Measurements from ENCODE around the gene RAB4B. TPM values are rescaled to one million over a fixed set of nuclear protein-coding genes. Genes with fewer than 3 reads are reported as not detected.

RAB4B gene
- total and polyA plus RNA-seq, 2 of the 13 experiments (the other 11 are each of a cell fraction or from before 2014, with no cell fraction given): 3.3 to 5.4 TPM

DNA sequence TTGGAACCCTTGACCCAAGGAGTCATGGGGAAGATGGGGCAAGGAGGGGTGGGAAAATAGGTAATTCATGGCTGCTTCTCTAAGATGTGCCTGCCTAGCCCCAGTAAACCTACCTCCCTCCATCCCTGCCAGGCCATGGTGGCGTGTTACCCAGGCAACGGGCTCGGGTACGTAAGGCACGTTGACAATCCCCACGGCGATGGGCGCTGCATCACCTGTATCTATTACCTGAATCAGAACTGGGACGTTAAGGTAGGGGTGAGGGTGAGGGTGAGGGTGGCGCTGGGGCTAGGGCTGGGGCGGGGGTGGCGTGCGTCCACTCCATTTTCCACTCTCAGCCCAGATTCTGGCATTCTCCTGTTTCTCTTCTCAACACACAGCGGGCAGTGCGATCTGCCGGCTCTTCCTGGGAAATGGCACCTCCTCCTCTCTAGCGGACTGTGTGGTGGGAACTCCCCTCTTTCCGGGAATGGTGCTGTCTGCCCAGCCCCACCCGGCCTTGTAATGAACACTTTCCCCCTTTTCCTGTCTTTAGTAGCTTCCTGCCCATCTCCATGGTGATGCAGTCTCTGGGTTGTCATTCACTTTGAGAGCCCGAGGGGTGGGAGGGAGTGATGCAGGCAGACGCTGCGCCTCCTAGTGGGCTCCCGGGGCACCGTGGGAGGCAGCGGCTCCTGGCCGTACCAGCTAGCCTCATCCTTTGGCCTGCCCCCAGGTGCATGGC, 28.5 kb downstream of the RAB4B start (continued):
- TF ChIP-seq, protein P1, sequence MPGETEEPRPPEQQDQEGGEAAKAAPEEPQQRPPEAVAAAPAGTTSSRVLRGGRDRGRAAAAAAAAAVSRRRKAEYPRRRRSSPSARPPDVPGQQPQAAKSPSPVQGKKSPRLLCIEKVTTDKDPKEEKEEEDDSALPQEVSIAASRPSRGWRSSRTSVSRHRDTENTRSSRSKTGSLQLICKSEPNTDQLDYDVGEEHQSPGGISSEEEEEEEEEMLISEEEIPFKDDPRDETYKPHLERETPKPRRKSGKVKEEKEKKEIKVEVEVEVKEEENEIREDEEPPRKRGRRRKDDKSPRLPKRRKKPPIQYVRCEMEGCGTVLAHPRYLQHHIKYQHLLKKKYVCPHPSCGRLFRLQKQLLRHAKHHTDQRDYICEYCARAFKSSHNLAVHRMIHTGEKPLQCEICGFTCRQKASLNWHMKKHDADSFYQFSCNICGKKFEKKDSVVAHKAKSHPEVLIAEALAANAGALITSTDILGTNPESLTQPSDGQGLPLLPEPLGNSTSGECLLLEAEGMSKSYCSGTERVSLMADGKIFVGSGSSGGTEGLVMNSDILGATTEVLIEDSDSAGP (CRISPR knock-in tag; IDR thresholded peaks at IDR 0.05; ENCODE audit: borderline replicate concordance): peak; percentile 49; the same call in 1 of the 2 replicates
- TF ChIP-seq KMT2B (CRISPR knock-in tag; IDR thresholded peaks at IDR 0.05) (no peak), SUZ12 (IDR thresholded peaks at IDR 0.05; ENCODE audit: low read depth, low read length) (no peak), HMG20B (CRISPR knock-in tag; conservative IDR thresholded peaks at IDR 0.05) (no peak), SIX4 (CRISPR knock-in tag; IDR thresholded peaks at IDR 0.05) (no peak), ADNP (CRISPR knock-in tag; IDR thresholded peaks at IDR 0.05) (no peak), HNRNPK (IDR thresholded peaks at IDR 0.05; ENCODE audit: low read depth, low read length, poor library complexity, severe bottlenecking) (no peak), SMC3 (IDR thresholded peaks at IDR 0.05; ENCODE audit: low read length) (peak; percentile 32; the same call in 1 of the 2 replicates), ZNF101 (CRISPR knock-in tag; IDR thresholded peaks at IDR 0.05; ENCODE audit: borderline replicate concordance, low read depth) (no peak), GABPA (IDR thresholded peaks at IDR 0.05; ENCODE audit: low read depth, low read length) (no peak), GABPA (CRISPR knock-in tag; IDR thresholded peaks at IDR 0.05; ENCODE audit: low read depth) (no peak), MXI1 (IDR thresholded peaks at IDR 0.05; ENCODE audit: borderline replicate concordance, low read depth, low read length) (0 out of 3 replicates have a peak, but pooled peaks have one; percentile 14), ZNF841 (CRISPR knock-in tag; IDR thresholded peaks at IDR 0.05; ENCODE audit: borderline replicate concordance) (no peak), ZNF556 (CRISPR knock-in tag; IDR thresholded peaks at IDR 0.05; ENCODE audit: borderline replicate concordance) (no peak), SP2 (CRISPR knock-in tag; IDR thresholded peaks at IDR 0.05) (no peak), CBFB (CRISPR knock-in tag; IDR thresholded peaks at IDR 0.05) (no peak)
- TF ChIP-seq, protein P2, sequence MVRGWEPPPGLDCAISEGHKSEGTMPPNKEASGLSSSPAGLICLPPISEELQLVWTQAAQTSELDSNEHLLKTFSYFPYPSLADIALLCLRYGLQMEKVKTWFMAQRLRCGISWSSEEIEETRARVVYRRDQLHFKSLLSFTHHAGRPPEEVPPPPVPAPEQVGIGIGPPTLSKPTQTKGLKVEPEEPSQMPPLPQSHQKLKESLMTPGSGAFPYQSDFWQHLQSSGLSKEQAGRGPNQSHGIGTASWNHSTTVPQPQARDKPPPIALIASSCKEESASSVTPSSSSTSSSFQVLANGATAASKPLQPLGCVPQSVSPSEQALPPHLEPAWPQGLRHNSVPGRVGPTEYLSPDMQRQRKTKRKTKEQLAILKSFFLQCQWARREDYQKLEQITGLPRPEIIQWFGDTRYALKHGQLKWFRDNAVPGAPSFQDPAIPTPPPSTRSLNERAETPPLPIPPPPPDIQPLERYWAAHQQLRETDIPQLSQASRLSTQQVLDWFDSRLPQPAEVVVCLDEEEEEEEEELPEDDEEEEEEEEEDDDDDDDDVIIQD (CRISPR knock-in tag; IDR thresholded peaks at IDR 0.05; ENCODE audit: low read depth): no peak
- TF ChIP-seq, protein P3, sequence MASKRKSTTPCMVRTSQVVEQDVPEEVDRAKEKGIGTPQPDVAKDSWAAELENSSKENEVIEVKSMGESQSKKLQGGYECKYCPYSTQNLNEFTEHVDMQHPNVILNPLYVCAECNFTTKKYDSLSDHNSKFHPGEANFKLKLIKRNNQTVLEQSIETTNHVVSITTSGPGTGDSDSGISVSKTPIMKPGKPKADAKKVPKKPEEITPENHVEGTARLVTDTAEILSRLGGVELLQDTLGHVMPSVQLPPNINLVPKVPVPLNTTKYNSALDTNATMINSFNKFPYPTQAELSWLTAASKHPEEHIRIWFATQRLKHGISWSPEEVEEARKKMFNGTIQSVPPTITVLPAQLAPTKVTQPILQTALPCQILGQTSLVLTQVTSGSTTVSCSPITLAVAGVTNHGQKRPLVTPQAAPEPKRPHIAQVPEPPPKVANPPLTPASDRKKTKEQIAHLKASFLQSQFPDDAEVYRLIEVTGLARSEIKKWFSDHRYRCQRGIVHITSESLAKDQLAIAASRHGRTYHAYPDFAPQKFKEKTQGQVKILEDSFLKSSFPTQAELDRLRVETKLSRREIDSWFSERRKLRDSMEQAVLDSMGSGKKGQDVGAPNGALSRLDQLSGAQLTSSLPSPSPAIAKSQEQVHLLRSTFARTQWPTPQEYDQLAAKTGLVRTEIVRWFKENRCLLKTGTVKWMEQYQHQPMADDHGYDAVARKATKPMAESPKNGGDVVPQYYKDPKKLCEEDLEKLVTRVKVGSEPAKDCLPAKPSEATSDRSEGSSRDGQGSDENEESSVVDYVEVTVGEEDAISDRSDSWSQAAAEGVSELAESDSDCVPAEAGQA (IDR thresholded peaks at IDR 0.05; ENCODE audit: low read depth): no peak
- TF ChIP-seq, protein P3 (CRISPR knock-in tag; IDR thresholded peaks at IDR 0.05; ENCODE audit: borderline replicate concordance): no peak
- TF ChIP-seq, protein P4, sequence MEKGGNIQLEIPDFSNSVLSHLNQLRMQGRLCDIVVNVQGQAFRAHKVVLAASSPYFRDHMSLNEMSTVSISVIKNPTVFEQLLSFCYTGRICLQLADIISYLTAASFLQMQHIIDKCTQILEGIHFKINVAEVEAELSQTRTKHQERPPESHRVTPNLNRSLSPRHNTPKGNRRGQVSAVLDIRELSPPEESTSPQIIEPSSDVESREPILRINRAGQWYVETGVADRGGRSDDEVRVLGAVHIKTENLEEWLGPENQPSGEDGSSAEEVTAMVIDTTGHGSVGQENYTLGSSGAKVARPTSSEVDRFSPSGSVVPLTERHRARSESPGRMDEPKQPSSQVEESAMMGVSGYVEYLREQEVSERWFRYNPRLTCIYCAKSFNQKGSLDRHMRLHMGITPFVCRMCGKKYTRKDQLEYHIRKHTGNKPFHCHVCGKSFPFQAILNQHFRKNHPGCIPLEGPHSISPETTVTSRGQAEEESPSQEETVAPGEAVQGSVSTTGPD (CRISPR knock-in tag; IDR thresholded peaks at IDR 0.05): no peak
